SH-SY5Y (cell line): ENCODE data around the gene SMAD4.

Experiments
- GATA2 ChIP-seq: IDR thresholded peaks from 2 replicates; pipeline ENCODE4 v1.6.1; 2011; ENCODE audit warnings: mild to moderate bottlenecking, low read depth, low read length
- GATA3 ChIP-seq: IDR thresholded peaks from 2 replicates; pipeline ENCODE4 v1.6.1; 2011; ENCODE audit warnings: low read depth, mild to moderate bottlenecking, low read length, moderate library complexity

DNA sequence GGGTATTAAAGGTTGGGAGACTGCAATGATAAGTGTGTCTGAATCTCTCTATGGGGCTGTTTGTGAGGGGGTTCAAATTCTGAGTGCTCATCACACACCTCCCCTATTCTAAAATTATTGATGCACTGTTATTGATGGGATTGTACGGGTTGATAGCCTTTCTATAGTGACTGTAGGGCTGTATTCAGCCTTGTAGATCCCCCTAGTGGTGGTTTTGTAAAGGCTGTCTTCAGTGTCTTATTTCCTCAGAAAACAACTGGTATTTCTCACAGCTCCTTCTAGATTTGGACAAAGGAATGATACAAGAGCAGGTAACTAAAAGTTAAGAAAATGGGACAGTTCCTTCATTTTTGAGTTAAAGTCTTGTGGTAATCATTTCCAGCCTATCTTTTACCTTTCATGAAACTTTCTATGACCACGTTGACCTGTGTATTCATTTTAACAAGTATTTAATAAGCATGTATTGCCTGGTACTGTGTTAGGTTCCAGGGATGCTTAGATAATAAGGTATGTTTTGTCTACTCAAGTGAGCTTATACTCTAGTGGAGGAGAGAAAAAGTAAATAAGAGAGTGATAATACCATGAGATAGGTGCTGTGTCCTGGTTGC is 21.2 kb downstream of the SMAD4 start:
- TF ChIP-seq GATA2 (no peak), GATA3 (no peak)
